Right forelimb (tissue), 1 donor: Measurements from ENCODE around the gene PXDN.
"Not testable (repeated sequence)": the region's sequence is repeated elsewhere in the genome, so short reads cannot be mapped to it uniquely, and the experiment has no call there.

Experiments
- DNase-seq: peaks from one replicate; pipeline ENCODE4 v3.0.0-alpha.2; 2018

PXDN gene

DNA sequence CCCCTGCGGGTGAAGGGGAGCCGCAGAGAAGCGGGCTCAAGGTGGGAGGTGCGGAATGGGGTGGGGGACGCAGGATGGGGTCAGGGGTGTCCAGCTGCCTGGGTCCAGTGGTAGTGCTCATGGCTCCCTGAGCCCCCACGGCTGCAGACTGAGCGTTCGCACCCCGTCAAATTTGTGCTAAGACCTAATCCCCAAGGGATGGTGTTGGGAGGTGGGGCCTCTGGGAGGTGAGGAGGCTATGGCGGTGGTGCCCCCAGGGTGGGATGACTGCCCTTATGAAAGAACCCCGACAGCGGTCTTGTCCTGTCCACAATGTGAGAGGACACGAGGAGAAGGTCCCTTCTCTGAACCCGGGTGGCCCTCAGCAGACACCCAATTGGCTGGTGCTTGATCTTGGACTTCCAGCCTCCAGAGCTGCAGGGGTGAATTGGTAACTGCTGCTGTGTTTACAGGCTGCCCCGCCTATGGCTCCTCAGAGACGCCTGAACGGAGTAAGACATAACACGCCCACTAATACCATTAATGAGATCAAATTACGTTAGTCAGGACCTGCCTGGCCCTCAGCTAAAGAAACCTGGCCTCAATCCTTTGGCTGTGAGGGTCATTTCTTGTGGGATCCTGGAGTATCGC is 42.6 kb downstream of the PXDN start:
- no peak for DNase-seq

DNA sequence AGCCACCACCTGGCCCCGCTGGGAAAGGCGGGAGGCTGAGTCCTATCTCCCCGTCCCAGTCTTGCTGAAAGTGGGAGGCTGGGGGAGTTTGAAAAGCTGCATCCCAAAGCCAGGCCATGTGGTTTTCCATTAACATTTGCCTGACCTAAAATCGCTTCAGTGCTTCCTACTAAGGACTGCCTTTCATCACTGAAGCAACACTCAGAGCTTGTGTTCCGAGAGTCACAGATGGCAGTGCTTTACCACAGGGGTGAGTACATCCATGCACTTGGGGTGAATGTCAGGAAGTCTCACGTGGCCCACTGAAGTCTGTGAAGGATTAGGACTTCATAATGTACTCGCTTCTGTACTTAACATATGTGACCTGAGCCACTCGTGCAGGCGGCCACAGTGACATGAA is 43.3 kb downstream of the PXDN start:
- no peak for DNase-seq

DNA sequence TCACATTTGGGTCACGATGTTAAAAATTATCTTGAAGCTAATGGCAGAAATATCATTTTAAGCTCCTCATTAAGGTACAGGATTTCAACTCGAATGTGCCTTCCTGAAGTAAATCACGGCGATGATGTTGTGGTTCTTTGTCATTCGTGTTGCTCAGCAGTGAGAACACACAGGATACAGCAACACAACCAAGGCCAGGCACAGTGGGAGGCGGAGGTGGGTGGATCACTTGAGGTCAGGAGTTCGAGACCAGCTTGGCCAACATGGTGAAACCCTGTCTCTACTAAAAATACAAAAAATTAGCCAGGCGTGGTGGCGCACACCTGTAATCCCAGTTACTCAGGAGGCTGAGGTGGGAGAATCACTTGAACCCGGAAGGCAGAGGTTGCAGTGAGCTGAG is 43.9 kb downstream of the PXDN start:
- DNase-seq = not testable (repeated sequence)

DNA sequence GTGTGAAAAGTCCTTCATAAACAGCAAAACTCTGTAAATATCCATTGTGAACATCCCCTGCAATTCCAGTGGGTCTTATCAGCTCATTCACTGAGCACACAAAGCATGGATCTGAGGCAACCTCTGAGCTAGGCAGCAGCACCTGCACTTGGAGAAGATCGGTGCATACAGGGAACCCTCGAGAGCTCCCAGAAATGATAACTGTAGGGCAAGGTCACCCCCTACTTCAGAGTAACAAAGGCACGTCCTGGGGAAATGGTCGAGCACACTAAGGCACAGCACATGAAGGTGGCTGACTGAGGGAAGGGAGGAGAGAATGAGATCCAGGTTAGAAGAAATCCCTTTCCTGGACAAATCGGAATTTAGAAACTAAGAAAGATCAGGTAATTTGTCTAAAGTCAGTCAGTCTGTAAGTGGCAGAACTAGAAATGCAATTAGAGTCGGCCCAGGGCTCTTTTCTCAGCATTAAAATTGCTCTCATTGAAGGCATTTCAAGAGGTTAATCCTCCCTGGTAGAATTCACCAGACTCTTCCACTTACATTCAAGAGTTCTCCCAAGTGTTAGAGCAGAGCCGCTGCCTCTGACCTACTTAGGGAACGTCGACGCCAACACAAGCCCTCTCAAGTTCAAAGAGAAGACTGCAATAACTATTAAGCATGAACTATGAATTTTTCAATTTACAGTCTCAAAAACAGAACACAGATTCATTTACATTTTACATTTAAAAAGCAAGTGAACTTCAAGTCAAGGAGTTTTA is 45.9 kb downstream of the PXDN start:
- DNase-seq = no peak

DNA sequence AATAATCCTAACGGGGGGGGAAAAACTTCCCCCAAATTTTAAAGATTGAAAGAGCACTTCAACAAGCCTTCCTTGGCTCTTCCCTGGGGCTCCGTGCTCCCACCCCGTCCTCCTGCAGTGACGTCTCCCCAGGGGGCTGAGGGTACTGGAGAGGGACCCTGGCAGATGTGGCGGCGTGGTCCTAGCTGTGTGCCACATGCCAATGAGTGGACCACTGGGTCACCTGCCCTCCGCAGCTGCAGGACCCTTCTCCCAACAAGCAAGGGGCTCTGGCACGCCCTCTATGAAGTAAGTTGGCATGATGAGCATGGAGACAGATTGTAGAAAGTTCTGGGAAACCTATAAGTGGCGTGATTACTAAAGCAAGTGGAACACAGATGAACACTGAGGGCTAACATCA is 46.7 kb downstream of the PXDN start:
- no peak for DNase-seq

DNA sequence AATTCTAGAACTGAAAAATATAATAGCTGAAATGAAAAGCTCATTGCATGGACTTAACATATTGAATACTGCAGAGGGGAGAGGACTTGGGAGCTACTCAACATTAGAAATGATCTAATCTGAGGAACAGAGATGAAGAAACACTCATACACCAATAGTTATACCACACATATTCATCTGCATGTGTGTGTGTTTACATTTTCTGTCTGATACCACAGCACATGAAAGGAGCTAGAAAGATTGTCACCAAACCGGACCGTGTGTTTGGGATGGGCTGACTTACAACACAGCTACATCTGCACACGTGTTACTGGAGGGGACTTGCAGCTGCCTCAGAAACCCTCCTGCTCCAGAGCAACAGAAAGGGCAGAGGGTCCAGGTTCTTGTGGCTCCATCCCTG is 47.8 kb downstream of the PXDN start:
- DNase-seq = no peak

DNA sequence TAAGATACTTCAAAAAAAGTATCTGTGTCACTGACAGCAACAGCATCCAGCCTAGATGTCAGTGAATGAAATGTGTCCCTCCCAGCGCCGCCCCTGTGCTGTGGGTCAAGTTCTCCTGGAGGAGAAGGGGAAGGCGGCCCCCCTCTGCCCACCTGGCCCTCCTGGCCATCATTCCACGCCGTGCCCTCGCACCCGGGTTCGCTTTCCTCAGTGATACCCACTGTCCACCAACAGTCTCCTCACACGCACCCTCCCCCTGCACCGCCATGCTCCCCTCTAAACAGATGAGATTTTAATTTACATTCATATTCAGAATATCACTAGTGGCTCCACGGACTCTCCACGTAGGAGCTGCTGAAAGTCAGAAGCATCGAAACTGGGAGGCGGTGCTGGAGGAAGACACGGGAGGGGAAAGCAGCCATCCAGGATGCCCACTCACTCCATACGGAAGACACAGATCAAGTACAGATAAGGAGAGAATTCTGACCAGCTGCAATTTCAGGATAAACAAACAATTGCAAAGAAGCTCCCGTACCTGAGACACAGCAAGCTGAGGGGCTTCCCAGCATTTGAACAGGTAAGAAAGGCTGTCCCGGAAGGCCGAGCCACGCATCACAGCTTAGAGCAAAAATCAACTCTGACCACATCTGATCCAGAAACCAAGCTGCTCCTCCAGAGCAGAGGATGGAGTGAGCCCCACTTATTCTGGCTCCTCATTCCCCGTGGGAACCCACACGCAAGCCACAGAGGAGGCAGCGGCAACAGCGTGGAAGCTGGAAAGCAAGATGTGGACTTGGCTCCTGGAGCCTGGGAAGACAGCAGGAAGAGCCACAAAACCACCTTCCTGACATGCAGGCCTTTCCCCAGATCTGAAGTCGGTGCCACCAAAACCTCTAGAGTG is 49.7 kb downstream of the PXDN start:
- no peak for DNase-seq

DNA sequence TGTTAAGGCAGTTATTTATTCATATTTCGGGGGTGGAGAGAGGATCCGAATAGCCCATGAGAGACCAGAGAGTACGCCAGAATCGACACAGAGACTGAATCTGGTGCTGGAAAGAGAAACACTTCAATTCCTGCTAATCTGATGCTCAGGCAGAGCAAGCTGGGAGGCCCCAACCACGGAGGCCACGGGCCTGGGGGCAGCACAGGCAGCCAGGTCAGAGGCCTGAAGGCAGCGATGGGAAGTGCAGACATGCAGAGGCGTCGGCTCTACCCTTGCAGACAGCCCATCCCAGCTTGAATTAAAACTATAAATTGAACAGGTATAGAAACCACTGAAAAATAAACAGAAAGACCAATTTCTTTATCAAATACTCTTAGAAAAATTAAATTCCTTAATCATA is 50.6 kb downstream of the PXDN start:
- DNase-seq = no peak

DNA sequence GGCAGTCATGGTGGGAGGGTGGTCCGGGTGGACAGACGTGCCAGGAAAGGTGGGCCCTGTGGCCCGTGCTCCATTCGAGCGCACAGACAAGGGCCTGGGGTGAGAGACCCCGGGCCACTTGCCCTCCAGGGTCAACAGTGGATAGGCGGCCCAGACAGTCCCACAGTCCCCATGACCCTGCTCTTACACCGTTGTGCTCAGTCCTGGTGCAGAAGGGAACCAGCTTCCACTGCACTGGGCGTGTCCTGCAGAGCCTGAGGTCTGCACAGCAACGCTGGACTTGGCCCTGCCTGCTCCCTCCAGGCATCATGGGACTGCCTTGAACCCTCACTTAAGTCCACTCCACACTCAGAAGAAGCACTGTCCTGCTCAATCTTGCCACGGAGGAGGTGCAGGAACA is 52.0 kb downstream of the PXDN start:
- no peak for DNase-seq

DNA sequence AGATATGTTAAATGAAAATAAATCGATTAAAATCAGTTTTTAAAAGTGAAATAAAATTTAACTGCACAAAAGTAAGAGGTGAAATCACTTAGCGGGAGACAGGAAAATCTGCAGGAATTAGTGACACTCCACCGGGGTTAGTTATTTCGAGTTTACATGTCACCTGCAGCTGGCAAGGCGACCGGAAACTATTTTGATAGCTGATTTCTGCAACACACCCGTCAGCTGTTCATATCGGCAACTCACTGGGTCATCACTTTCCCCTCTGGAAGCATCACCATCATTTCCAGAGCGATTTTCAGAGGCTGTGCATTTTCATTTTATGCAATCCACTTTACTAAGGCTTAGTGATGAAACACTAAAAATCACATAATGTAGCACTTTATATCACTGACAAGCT is 52.9 kb downstream of the PXDN start:
- no peak for DNase-seq

DNA sequence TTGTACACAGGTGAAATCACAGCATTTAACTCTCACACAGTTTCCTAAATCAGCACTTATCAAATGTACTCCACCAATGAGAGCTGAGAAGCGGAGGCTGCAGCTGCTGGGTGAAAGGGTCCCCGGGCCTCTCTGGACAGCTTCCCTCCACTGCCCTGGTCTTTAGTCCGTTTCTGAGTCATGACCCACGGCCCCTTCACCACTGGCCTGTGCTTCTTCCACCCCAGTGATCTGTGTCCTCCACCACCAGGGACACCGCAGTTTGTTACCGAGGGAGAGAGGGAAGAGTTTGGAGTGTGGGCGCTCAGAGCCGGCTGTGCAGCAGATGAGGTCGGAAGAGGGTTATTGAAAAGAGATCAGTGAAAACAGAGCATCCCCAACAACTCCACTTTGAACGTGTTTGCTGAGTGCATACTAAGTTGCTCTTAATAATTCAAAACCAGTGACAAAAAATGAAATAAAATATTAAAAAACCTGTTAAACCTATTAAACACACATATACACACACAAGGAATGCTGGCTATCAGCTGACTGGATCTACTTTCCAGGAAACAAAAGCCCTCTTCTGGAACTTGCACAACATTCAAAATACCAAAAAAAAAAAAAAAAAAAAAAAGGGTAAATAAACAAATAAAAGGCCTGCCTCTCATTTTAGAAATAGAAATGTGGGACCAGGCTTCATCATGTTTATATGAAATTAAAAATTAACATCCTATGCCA is 54.1 kb downstream of the PXDN start:
- no peak for DNase-seq

DNA sequence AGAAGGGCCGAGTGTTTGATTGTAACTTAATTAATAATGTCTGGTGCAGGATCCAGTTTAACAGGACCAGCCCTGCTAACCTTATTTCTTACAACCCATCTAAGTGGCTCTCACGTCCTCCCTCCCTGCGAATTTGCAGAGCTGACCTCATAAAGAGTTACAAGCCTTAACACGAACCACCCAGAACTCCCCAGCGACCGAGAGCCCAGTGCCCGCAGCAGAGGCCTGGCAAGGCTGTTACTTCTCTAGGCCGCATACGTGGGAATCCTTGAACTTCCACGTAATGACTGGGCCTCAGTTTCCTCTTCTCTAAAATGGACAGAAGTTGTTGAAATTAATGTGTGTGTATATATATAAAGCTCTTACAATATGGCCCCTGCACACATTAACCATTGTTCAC is 55.5 kb downstream of the PXDN start:
- DNase-seq = no peak

DNA sequence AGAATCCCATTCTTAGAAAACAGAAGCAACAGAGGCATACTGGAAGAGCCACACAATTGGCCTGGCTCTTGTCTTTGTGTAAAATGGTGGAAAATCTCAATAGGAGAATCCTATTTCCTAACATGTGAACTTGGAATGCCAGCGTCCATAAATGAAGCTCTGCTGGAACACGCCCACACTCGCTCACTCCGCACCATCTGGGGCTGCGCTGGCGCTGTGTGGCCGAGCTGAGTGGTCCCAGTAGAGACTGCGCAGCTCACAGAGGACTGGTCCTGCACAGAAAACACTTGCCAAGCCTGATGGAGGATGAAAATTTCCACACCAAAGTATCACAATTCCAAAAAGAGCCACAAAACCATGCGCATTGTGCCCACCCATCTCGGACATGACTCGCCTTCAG is 56.2 kb downstream of the PXDN start:
- DNase-seq = no peak

DNA sequence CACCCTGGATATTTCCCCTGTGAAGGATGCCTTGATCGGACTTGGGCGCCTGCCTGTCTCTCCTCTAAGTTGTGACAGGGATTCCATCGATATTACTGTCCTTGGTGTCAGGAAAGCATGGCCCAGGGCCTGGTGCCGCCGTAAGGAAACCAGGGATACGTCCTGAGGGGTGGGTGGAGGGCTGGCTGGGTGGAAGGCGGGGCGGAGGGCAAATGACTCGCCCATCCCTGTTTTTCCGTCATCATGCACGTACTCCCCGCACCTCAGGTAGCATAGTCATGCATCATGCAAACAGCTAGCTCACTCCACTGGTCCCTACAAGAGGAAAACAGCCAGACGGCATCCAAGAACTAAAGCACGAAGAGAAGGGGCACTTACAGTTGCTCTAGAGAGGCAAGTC is 57.1 kb downstream of the PXDN start:
- no peak for DNase-seq

DNA sequence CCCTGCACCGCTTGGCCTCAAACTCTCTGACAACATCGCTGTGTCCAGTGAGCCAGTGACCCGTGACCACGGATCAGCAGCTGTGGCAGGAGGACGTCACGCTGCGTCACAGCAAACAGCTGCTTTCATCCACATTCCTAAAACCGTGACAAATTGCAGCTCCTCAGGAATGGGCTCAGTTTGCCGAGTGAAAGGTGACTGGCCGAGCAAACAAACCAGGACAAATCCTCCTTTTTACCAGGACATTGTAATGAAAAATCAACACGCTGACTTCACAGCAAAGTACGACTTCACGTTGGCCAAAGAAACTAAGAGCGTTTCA is 57.6 kb downstream of the PXDN start:
- no peak for DNase-seq

DNA sequence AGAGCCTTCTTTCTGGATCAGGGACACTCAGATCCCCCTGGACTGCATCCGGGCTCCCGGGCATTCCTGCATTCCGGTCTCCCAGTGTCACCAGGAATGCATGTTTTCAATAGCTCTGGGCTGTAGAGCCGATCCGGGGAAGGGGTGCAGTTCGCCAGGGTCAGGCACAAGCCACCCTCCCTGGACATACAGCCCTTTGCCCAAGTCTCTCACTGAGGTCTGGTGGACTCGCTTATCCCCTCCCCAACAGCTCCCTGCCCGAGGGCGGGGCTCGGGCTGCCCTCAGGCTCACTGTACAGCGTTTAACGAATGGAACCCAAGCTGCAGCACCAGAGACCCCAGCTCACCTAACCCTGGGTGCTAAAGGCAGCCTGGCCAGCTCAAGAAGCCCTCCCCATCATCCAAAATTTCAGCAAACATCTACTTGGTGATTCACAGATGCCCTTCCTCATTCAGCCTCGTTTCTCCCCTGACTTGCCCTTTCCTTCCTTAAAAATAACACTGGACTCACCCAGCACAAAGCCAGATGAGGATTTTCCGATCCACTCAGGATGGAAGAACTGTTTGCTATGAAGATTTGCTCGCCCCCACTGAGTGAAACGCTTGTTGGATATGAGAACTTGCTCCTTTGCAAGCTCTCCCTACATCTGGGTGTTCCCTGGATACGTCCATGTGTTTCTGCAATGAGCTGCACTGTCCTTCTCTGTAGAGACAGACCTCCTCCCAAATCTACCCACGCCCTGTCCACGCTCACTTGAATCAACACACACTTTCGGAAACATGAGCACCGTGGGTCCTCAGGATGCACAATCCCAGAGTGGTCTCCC is 58.1 kb downstream of the PXDN start:
- no peak for DNase-seq

DNA sequence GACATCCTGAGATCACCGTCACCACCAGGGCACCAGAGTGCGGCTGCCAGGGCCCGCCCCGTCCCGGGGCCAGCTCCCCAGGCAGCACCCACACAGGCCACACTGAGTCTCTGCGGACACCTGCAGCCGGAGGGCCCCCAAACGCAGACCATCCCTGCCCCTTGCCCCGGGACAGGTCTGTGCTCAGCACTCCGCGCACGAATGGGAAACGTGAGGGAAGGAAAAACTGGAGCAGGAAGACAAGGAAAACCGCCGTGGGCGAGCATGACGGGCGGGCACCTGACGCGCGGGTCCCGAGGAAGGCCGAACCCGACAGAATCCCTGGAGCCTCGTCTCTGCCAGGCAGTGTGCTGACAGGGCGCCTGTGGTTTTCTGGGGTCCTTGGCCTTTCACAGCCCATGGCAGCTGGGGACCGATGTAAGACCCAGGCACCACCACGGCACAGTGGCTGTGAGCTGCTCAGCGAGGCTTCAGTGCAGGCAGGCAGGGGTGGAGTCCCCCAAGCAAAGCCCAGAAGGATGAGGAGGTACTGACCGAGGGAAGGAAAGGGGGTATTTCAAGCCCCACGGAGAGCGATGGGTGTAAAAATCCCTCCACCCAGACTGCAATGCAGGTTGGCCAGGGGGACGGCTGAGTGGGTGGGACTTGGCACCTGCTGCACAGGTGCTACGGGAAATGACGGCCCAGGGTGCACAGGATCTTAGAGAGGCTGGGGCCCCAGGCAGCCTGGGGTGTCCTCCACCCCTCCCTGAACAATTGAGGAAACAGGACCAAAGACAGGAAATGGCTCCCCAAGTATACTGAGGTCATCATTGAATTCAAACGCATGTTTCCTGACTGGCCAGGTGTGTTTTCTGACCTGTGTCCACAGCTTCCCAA is 59.0 kb downstream of the PXDN start:
- DNase-seq = no peak

DNA sequence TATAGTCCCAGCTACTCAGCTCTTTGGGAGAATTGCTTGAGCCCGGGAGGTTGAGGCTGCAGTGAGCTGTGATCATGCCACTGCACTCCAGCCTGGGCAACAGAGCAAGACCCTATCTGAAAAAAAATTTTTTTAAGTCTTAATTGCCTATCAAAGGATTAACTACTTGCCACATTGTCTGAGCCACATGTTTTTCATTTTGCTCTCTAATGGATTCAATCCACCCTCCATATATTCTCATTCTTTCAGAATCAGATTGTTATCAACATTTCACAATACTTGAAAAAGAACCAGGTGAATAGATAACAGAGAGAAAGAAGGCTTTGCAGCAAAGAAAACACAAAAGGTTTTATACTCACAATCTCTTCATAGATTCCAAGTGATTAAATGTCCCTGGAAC is 61.0 kb downstream of the PXDN start:
- no peak for DNase-seq

DNA sequence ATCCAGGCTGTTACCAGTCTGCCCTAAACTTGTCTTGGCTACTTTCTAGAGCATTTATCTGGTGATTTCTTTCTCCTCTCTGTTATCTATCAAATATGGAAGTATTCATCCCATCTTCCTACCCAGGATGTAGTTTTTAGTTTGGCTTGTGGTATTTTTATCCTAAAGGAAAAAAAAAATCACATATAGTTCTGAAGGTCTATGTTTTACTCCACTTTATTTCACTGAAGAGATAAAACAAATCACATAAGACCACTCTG is 62.2 kb downstream of the PXDN start:
- no peak for DNase-seq

DNA sequence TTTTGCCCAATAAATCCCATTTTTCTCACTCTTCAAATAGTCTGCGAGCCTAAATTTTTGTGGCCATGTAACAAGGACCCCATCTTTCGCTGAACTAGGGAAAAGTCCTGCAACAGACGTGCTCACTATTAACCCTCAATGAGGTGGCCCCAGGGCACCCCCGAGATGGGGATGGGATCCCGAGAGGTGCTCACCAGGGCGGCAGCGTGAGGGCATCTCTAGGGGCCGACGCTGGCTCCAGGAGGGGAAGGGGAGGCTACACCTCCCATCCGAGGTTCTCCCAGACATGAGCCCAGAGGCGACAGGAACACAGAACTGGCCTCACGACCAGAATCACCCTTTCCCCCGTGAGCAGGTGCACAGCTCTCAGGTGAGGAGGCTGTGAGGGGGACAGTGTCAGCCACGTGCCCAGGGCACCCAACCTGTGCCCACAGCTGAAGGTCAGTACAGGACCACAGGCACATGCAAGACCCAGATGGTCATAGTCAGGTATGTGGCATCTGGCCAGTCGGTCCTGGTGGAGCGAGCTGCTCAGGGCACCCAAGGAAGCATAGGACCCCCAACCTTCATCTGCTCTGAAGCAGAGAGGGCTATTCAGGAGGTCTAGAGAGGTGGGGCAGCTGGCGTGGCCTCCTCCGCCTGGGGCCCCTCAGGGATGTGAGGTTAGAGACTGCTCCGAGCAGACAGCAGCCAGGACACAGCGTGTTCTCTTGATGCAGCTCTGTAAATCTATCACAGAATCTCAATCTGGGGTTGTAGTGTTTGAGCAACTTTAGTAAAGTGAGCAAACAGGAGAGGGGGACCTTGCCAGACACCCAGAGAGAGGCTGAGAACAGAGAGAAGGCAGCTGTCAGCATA is 62.8 kb downstream of the PXDN start:
- no peak for DNase-seq

DNA sequence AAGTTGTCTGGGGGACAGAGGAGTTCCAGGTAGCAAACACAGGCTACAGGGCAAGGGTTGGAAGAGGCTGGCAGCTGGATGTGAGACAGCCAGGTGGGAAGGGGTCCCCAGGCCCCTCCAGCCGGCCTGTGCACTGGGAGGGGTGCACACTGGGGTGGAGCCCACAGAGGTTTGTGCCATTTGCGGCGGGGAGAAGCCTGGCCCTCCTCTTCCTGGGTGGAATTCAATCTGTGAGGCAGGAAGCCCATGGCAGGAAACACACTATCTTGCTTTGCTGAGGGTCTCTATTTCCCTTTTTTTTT is 63.3 kb downstream of the PXDN start:
- DNase-seq = no peak
